Left ventricle myocardium inferior (tissue), 1 donor: ENCODE measurements around the gene EPHB2. TPM values are rescaled to one million over a fixed set of nuclear protein-coding genes. Genes with fewer than 3 reads are reported as not detected.
A peak's percentile ranks its signal among the peaks of the same experiment; 100 is the strongest.

Experiments
- DNase-seq: peaks from one replicate; pipeline ENCODE4 v3.0.0-alpha.2; 2020
- H3K27ac ChIP-seq: fragments of 200-600 bp; replicated peaks from 2 replicates; pipeline ENCODE4 v1.8.0; 2021
- H3K27me3 ChIP-seq: fragments of 200-600 bp; 2 replicates; pipeline ENCODE4 v1.8.0; 2021; ENCODE audit warnings: low read depth
- H3K36me3 ChIP-seq: fragments of 200-600 bp; 2 replicates; pipeline ENCODE4 v1.8.0; 2021
- H3K4me1 ChIP-seq: fragments of 200-600 bp; 2 replicates; pipeline ENCODE4 v1.8.0; 2021
- H3K4me3 ChIP-seq: fragments of 200-600 bp; 2 replicates; pipeline ENCODE4 v1.8.0; 2021; ENCODE audit warnings: mild to moderate bottlenecking, moderate library complexity
- H3K9me3 ChIP-seq: fragments of 200-600 bp; replicated peaks from 2 replicates; pipeline ENCODE4 v1.8.0; 2021
- CTCF ChIP-seq: fragments of 200-600 bp; IDR thresholded peaks from 2 replicates; pipeline ENCODE4 v1.8.0; 2021; ENCODE audit warnings: antibody characterized with exemption, mild to moderate bottlenecking, borderline replicate concordance
- intact Hi-C: fragments of 100-400 bp; cut with micrococcal nuclease; formaldehyde crosslinking; loops from one replicate; pipeline ENCODE4 v1.11.0; 2022
- total RNA-seq: library from RNA; stranded (reverse); fragmentation: NEBNext Ultra II Directional; extraction: Animal tissue kit (Norgen Biotek cat#: 25700); gene quantifications from one replicate; pipeline ENCODE4 v1.2.1, GENCODE V29; 2021
- donor health status: DM: no; HTN: yes; CAD: no; lungs with severe emphysema.

The EPHB2 gene
- total RNA-seq, 1 donor from 2014 or later = 2.0 TPM

- no peak for TF ChIP-seq CTCF
- no peaks in the 10 kb centered on the region for H3K9me3 ChIP-seq
- H3K4me3 ChIP-seq = no peak overlapping the region
- DNase-seq = no peak
- intact Hi-C loops = no loop called here
- no peaks in the 10 kb centered on the region for H3K36me3 ChIP-seq
- peaks cover 5% of the 10 kb centered on the region for H3K4me1 ChIP-seq
- H3K27ac ChIP-seq = no peak overlapping the region
- peaks cover 7% of the 10 kb centered on the region for H3K27me3 ChIP-seq
These were observed 81.9 kb downstream of the EPHB2 start for GRCh38 chr1:22792396-22793160.

- Histone ChIP-seq H3K27me3 (peaks cover 7% of the 10 kb centered on the region), H3K4me1 (peaks cover 5% of the 10 kb centered on the region), H3K36me3 (no peaks in the 10 kb centered on the region), H3K9me3 (no peaks in the 10 kb centered on the region), H3K27ac (no peak overlapping the region), H3K4me3 (no peak overlapping the region)
- intact Hi-C loops = no loop called here
- DNase-seq = no peak
- no peak for TF ChIP-seq CTCF
These were observed 83.0 kb downstream of the EPHB2 start for GRCh38 chr1:22793647-22794046.

- TF ChIP-seq CTCF = no peak
- H3K27ac ChIP-seq = peak overlapping the region; percentile 33
- H3K4me3 ChIP-seq = no peak overlapping the region
- H3K9me3 ChIP-seq = no peaks in the 10 kb centered on the region
- no peaks in the 10 kb centered on the region for H3K36me3 ChIP-seq
- intact Hi-C loops = no loop called here
- H3K4me1 ChIP-seq = peaks cover 5% of the 10 kb centered on the region
- H3K27me3 ChIP-seq = peaks cover 13% of the 10 kb centered on the region
- peak; percentile 38 for DNase-seq
These were observed 84.2 kb downstream of the EPHB2 start for GRCh38 chr1:22794647-22795365.

GRCh38 chr1:22795366-22795714 is 84.7 kb downstream of the EPHB2 start:
- H3K27me3 ChIP-seq = peaks cover 18% of the 10 kb centered on the region
- no peaks in the 10 kb centered on the region for H3K36me3 ChIP-seq
- peaks cover 5% of the 10 kb centered on the region for H3K4me1 ChIP-seq
- no peak for DNase-seq
- H3K27ac ChIP-seq = no peak overlapping the region
- TF ChIP-seq CTCF = no peak
- intact Hi-C loops = no loop called here
- no peak overlapping the region for H3K4me3 ChIP-seq
- no peaks in the 10 kb centered on the region for H3K9me3 ChIP-seq

- Histone ChIP-seq H3K36me3 (no peaks in the 10 kb centered on the region), H3K9me3 (no peaks in the 10 kb centered on the region), H3K4me3 (no peak overlapping the region), H3K4me1 (peaks cover 5% of the 10 kb centered on the region), H3K27me3 (peaks cover 29% of the 10 kb centered on the region), H3K27ac (no peak overlapping the region)
- DNase-seq = no peak
- no peak for TF ChIP-seq CTCF
- intact Hi-C loops = no loop called here
These were observed 86.0 kb downstream of the EPHB2 start for GRCh38 chr1:22796642-22797041.
